A549 (cell line): ENCODE data around the gene RRBP1. TPM values are rescaled to one million over a fixed set of nuclear protein-coding genes. Genes with fewer than 3 reads are reported as not detected.

ENCODE experiments used
- ATAC-seq, 2 experiments: fragments of 200-7000 bp in 1 of 2; fragments of >200 bp in 1 of 2; cut with Nextera tagmentation in 1 of 2; cut with Tn5 transposase in 1 of 2; 3 replicates each; pipeline versions ENCODE4 v1.8.0 to v1.9.1; 2018 to 2020; ENCODE audit warnings: mild to moderate bottlenecking in 1 of 2, moderate library complexity in 1 of 2
- CTCF ChIA-PET: fragments of 300-600 bp; sonication (Branson Sonifier 250); formaldehyde crosslinking; extraction: SDS; loops from one replicate; lab custom pipeline; 2021; ENCODE audit warnings: antibody characterized with exemption, inconsistent platforms; lab: Yijun Ruan, JAX
- POLR2A ChIA-PET: fragments of 350-600 bp; formaldehyde crosslinking; extraction: SDS; loops from one replicate; lab custom pipeline; 2021; ENCODE audit warnings: antibody characterized with exemption, inconsistent platforms; lab: Yijun Ruan, JAX
- DNase-seq, 2 experiments: peaks; one replicate each; pipeline versions ENCODE4 v3.0.0 to v3.0.0-alpha.2; 2011 to 2016; ENCODE audit warnings: low read depth in 1 of 2, low spot score in 1 of 2
- FAIRE-seq: peaks from 2 replicates; lab custom pipeline; 2011; peaks lifted over from hg19 to GRCh38; lab: Jason Lieb, UNC
- H3K27ac ChIP-seq, 2 experiments: fragments of >200 bp; sonication (Bioruptor Twin); formaldehyde crosslinking; 3 replicates each; pipeline ENCODE4 v1.5.1; 2016 to 2017
- H3K4me1 ChIP-seq: fragments of >200 bp; sonication (Bioruptor Twin); formaldehyde crosslinking; 3 replicates; pipeline ENCODE4 v1.6.1; 2016
- H3K4me2 ChIP-seq: fragments of >200 bp; sonication (Bioruptor Twin); formaldehyde crosslinking; 3 replicates; pipeline ENCODE4 v1.6.1; 2016
- H3K4me3 ChIP-seq: fragments of >200 bp; sonication (Bioruptor Twin); formaldehyde crosslinking; 3 replicates; pipeline ENCODE4 v1.5.1; 2016
- H3K9me3 ChIP-seq: fragments of >200 bp; sonication (Bioruptor Twin); formaldehyde crosslinking; 3 replicates; pipeline ENCODE4 v1.6.1; 2016
- CBX2 ChIP-seq: fragments of 200-600 bp; sonication (generic); IDR thresholded peaks from 2 replicates; pipeline ENCODE4 v1.6.1; 2016; ENCODE audit warnings: low read depth, mild to moderate bottlenecking, borderline replicate concordance
- CEBPB ChIP-seq, 2 experiments: fragments of >200 bp in 1 of 2; sonication (Bioruptor Twin) in 1 of 2; formaldehyde crosslinking in 1 of 2; IDR thresholded peaks; 2 replicates each; pipeline ENCODE4 v1.6.1; 2012 to 2016
- ESRRA ChIP-seq: fragments of 150-350 bp; IDR thresholded peaks from 2 replicates; pipeline ENCODE4 v1.6.1; 2014; ENCODE audit warnings: mild to moderate bottlenecking, low read length, borderline replicate concordance
- FOSB ChIP-seq: fragments of 250-450 bp; sonication (Bioruptor Pico); IDR thresholded peaks from 2 replicates; pipeline ENCODE4 v1.5.0; 2020; ENCODE audit warnings: mild to moderate bottlenecking, moderate library complexity
- HDAC2 ChIP-seq: fragments of 200-600 bp; sonication (generic); IDR thresholded peaks from 2 replicates; pipeline ENCODE4 v1.6.1; 2016
- HOXB5 ChIP-seq: fragments of 250-450 bp; sonication (Bioruptor Pico); IDR thresholded peaks from 2 replicates; pipeline ENCODE4 v1.5.0; 2020; ENCODE audit warnings: mild to moderate bottlenecking, moderate library complexity
- KDM5A ChIP-seq: fragments of 200-600 bp; sonication (generic); IDR thresholded peaks from 2 replicates; pipeline ENCODE4 v1.6.1; 2016; ENCODE audit warnings: antibody characterized with exemption, mild to moderate bottlenecking
- MAFK ChIP-seq: fragments of 450-650 bp; IDR thresholded peaks from 2 replicates; pipeline ENCODE4 v1.6.1; 2014; ENCODE audit not compliant: partially characterized antibody
- MYC ChIP-seq: IDR thresholded peaks from 2 replicates; pipeline ENCODE4 v1.6.1; 2012; ENCODE audit warnings: mild to moderate bottlenecking, inconsistent platforms, low read length, improper control_type of control experiment, borderline replicate concordance
- NR3C1 ChIP-seq: fragments of >200 bp; sonication (Bioruptor Twin); formaldehyde crosslinking; IDR thresholded peaks from 3 replicates; pipeline ENCODE4 v1.6.1; 2017
- PHF8 ChIP-seq: fragments of 200-600 bp; sonication (generic); IDR thresholded peaks from 2 replicates; pipeline ENCODE4 v1.6.1; 2016; ENCODE audit warnings: low read depth, mild to moderate bottlenecking, antibody characterized with exemption, moderate library complexity, borderline replicate concordance
- RARB ChIP-seq: fragments of 250-450 bp; sonication (Bioruptor Pico); IDR thresholded peaks from 2 replicates; pipeline ENCODE4 v1.8.0; 2021; ENCODE audit warnings: mild to moderate bottlenecking, moderate library complexity
- SREBF2 ChIP-seq: fragments of 450-650 bp; IDR thresholded peaks from 2 replicates; pipeline ENCODE4 v1.6.1; 2014; ENCODE audit warnings: mild to moderate bottlenecking, moderate library complexity
- ZFP36 ChIP-seq: fragments of 450-650 bp; IDR thresholded peaks from 2 replicates; pipeline ENCODE4 v1.6.1; 2014; ENCODE audit warnings: borderline replicate concordance; ENCODE audit not compliant: partially characterized antibody
- WGBS: methylation state at CpG from one replicate; pipeline ENCODE4 v1.1.6; 2017; ENCODE audit errors: missing lambda C conversion rate; 5-methylcytosine and 5-hydroxymethylcytosine counted together
- polyA plus RNA-seq, 4 experiments: library from polyadenylated mRNA; depleted of rRNA in 3 of 4; stranded (reverse); fragments of >200 nt; fragmentation: RNase III in 1 of 4; extraction: RNeasy Plus Mini Kit Qiagen cat#74134 plus additional on column Dnase treatment in 1 of 4; gene quantifications; 2 replicates in 3 of 4; 3 replicates in 1 of 4; pipeline ENCODE4 v1.2.3, GENCODE V29; 2011 to 2017
- TF ChIP-seq, protein P1 (sequence below): fragments of 250-450 bp; sonication (Bioruptor Pico); IDR thresholded peaks from 2 replicates; pipeline ENCODE4 v1.5.0; 2020; ENCODE audit warnings: low read depth, mild to moderate bottlenecking, moderate library complexity
- TF ChIP-seq, protein P2 (sequence below): IDR thresholded peaks from 2 replicates; pipeline ENCODE4 v1.6.1; 2012
- TF ChIP-seq, protein P3 (sequence below): fragments of 150-350 bp; IDR thresholded peaks from 2 replicates; pipeline ENCODE4 v1.6.1; 2014; ENCODE audit warnings: low read depth, mild to moderate bottlenecking, low read length
- TF ChIP-seq, protein P4 (sequence below): fragments of >200 bp; sonication (Bioruptor Twin); formaldehyde crosslinking; IDR thresholded peaks from 3 replicates; pipeline ENCODE4 v1.6.1; 2016
- TF ChIP-seq, protein P5 (sequence below): IDR thresholded peaks from 2 replicates; pipeline ENCODE4 v1.6.1; 2012

The RRBP1 gene
- polyA plus RNA-seq, 2 of the 4 experiments (the other 2 are of a cell fraction): 51.6 to 79.6 TPM

DNA sequence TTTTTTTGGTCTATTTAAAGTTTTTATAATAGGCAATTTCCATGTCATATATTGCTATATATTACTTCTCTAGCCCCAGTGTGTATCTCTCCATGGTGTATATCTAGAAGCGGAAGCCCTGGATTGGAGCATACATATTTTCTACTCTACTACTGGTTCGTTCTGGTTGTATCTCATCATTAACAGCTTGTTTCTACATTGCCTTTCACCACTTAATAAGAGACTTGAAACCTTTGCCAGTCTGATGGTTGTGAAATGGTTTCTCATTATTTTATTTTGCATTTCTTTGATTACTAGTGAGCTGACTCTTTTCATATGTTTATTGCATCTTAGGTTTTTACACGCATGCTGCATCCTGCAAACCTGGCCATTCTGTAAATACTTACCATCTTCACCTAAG is 108.6 kb downstream of the RRBP1 start:
- peak overlapping the region; percentile 78 for H3K4me2 ChIP-seq
- 84% methylated on average over 3 of the region's 3 CpGs for WGBS
- DNase-seq: no peak
- H3K4me1 ChIP-seq: peaks cover 59% of the 10 kb centered on the region
- H3K9me3 ChIP-seq: no peaks in the 10 kb centered on the region
- H3K27ac ChIP-seq: no peak overlapping the region
- H3K4me3 ChIP-seq: no peak overlapping the region
- no peak for TF ChIP-seq ESRRA
- no peak for TF ChIP-seq CBX2
- TF ChIP-seq HDAC2: no peak
- no peak for TF ChIP-seq HOXB5
- no peak for TF ChIP-seq NR3C1
- no peak for TF ChIP-seq ZFP36
- TF ChIP-seq, protein P1, sequence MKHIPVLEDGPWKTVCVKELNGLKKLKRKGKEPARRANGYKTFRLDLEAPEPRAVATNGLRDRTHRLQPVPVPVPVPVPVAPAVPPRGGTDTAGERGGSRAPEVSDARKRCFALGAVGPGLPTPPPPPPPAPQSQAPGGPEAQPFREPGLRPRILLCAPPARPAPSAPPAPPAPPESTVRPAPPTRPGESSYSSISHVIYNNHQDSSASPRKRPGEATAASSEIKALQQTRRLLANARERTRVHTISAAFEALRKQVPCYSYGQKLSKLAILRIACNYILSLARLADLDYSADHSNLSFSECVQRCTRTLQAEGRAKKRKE (CRISPR knock-in tag): no peak
- TF ChIP-seq MAFK: no peak
- TF ChIP-seq, protein P2, sequence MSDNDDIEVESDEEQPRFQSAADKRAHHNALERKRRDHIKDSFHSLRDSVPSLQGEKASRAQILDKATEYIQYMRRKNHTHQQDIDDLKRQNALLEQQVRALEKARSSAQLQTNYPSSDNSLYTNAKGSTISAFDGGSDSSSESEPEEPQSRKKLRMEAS: no peak
- no peak for TF ChIP-seq FOSB (CRISPR knock-in tag)
- TF ChIP-seq, protein P3, sequence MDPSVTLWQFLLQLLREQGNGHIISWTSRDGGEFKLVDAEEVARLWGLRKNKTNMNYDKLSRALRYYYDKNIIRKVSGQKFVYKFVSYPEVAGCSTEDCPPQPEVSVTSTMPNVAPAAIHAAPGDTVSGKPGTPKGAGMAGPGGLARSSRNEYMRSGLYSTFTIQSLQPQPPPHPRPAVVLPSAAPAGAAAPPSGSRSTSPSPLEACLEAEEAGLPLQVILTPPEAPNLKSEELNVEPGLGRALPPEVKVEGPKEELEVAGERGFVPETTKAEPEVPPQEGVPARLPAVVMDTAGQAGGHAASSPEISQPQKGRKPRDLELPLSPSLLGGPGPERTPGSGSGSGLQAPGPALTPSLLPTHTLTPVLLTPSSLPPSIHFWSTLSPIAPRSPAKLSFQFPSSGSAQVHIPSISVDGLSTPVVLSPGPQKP: no peak
- TF ChIP-seq, protein P4, sequence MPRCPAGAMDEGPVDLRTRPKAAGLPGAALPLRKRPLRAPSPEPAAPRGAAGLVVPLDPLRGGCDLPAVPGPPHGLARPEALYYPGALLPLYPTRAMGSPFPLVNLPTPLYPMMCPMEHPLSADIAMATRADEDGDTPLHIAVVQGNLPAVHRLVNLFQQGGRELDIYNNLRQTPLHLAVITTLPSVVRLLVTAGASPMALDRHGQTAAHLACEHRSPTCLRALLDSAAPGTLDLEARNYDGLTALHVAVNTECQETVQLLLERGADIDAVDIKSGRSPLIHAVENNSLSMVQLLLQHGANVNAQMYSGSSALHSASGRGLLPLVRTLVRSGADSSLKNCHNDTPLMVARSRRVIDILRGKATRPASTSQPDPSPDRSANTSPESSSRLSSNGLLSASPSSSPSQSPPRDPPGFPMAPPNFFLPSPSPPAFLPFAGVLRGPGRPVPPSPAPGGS: no peak
- TF ChIP-seq MYC: no peak
- TF ChIP-seq, protein P5, sequence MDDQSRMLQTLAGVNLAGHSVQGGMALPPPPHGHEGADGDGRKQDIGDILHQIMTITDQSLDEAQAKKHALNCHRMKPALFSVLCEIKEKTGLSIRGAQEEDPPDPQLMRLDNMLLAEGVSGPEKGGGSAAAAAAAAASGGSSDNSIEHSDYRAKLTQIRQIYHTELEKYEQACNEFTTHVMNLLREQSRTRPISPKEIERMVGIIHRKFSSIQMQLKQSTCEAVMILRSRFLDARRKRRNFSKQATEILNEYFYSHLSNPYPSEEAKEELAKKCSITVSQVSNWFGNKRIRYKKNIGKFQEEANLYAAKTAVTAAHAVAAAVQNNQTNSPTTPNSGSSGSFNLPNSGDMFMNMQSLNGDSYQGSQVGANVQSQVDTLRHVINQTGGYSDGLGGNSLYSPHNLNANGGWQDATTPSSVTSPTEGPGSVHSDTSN: no peak
- TF ChIP-seq PHF8: no peak
- no peak for TF ChIP-seq CEBPB (IDR thresholded peaks at IDR 0.05)
- no peak for TF ChIP-seq RARB (CRISPR knock-in tag)
- POLR2A ChIA-PET: interaction anchor here (0.9 to 1.0 kb wide), 2 partner anchors 16 to 26 kb away, joined by 3 to 6 read pairs; no protein-coding TSS in a partner anchor
- FAIRE-seq: no peak
- no peak for ATAC-seq
- CTCF ChIA-PET: interaction anchor here (0.8 to 9.2 kb wide), 9 partner anchors 17 to 108 kb away, joined by 3 to 108 read pairs (median 15); partner anchors contain the start of gene BFSP1

DNA sequence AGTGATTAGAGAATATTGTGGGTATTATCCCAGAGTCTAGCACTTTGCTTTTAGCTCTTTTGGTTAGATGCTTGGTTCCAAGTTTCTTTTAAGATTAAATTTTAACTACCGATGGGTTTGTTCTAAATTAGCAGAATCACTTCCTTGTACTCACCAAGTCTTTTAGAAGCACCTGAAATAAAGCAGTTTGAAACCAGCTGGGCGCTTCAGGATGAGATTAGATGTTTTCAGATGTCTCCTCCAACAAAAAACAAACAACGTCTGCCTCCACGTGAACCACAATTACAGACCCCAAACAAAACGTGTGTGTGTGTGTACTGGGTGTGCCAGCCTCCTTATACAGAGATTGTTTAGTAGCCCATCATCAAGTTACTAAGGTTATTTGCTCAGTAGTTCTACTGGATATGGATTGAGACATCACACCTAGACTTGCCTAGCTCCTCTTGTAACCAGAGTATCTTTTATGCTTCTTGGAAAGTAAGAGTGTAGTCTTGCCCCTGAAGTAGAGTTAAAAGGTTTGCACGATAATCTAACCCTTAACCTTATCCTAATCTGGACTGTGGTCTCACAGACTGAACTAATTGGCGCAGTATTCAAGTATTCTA is 109.9 kb downstream of the RRBP1 start:
- WGBS: 12% methylated on average over 7 of the region's 7 CpGs
- TF ChIP-seq KDM5A (0 out of 2 replicates have a peak, but pooled peaks have one; percentile 16), SREBF2 (no peak)
- TF ChIP-seq, all 56 proteins: peak for 1
- Histone ChIP-seq H3K4me3 (peak overlapping the region; percentile 87), H3K4me1 (peaks cover 64% of the 10 kb centered on the region), H3K4me2 (peak overlapping the region; percentile 78), H3K27ac (peak overlapping the region; percentile 91 to 96), H3K9me3 (no peaks in the 10 kb centered on the region)
- peak; percentile 13 for FAIRE-seq
- ChIA-PET POLR2A (interaction anchor here (0.6 to 3.5 kb wide), 4 partner anchors 14 to 41 kb away, joined by 3 to 127 read pairs (median 3); partner anchors contain the start of gene BFSP1), CTCF (interaction anchor here (0.7 to 9.2 kb wide), 11 partner anchors 9 to 388 kb away, joined by 3 to 108 read pairs (median 17); partner anchors contain the start of gene BFSP1)
- no peak for DNase-seq
- ATAC-seq: no peak
